ENCODE data around the gene CYTH2.

The CYTH2 gene

GRCh38 chr19:48454150-48454730 lies 14.9 kb upstream of the CYTH2 start:
- DNase-seq (ENCODE audit: low read depth), result no peak

- DNase-seq (ENCODE audit: low read depth), result no peak
Measured at GRCh38 chr19:48455171-48455907, 13.8 kb upstream of the CYTH2 start, which contains the start of gene KCNJ14. KCNJ14 (plus strand) TSS chr19:48455574; CDS start chr19:48461725, 6,151 bp downstream.

- DNase-seq (ENCODE audit: low read depth), result no peak
Measured at GRCh38 chr19:48455908-48456562, 13.1 kb upstream of the CYTH2 start.

GRCh38 chr19:48456864-48457263 lies 12.3 kb upstream of the CYTH2 start:
- DNase-seq (ENCODE audit: low read depth), result no peak

- DNase-seq (ENCODE audit: low read depth), result no peak
Measured at GRCh38 chr19:48458016-48458415, 11.2 kb upstream of the CYTH2 start.

- no peak for DNase-seq (ENCODE audit: low read depth)
Measured at GRCh38 chr19:48461651-48461981, 7.6 kb upstream of the CYTH2 start.

- no peak for DNase-seq (ENCODE audit: low read depth)
Measured at GRCh38 chr19:48461982-48462655, 7.0 kb upstream of the CYTH2 start.

- DNase-seq (ENCODE audit: low read depth), result no peak
Measured at GRCh38 chr19:48465215-48465614, 4.0 kb upstream of the CYTH2 start.

GRCh38 chr19:48466561-48467325 lies 2.4 kb upstream of the CYTH2 start:
- no peak for DNase-seq (ENCODE audit: low read depth)

GRCh38 chr19:48468772-48469288 lies 339 bp upstream of the CYTH2 start:
- peak; percentile 99 for DNase-seq (ENCODE audit: low read depth)

- DNase-seq (ENCODE audit: low read depth), result no peak
Measured at GRCh38 chr19:48469934-48470680, 938 bp downstream of the CYTH2 start.

- DNase-seq (ENCODE audit: low read depth), result no peak
Measured at GRCh38 chr19:48470856-48471255, 1.7 kb downstream of the CYTH2 start.

- no peak for DNase-seq (ENCODE audit: low read depth)
Measured at GRCh38 chr19:48471836-48472235, 2.7 kb downstream of the CYTH2 start.

- DNase-seq (ENCODE audit: low read depth), result no peak
Measured at GRCh38 chr19:48473161-48473966, 4.2 kb downstream of the CYTH2 start.

GRCh38 chr19:48474084-48474592 lies 5.0 kb downstream of the CYTH2 start:
- no peak for DNase-seq (ENCODE audit: low read depth)

- DNase-seq (ENCODE audit: low read depth), result no peak
Measured at GRCh38 chr19:48475369-48476068, 6.3 kb downstream of the CYTH2 start.

- DNase-seq (ENCODE audit: low read depth), result no peak
Measured at GRCh38 chr19:48476176-48476575, 7.0 kb downstream of the CYTH2 start.

- no peak for DNase-seq (ENCODE audit: low read depth)
Measured at GRCh38 chr19:48477067-48477685, 8.0 kb downstream of the CYTH2 start.

Data from stimulated activated CD8-positive, alpha-beta memory T cell treated with anti-CD3 and anti-CD28 coated beads, Interleukin-12 subunit alpha, Interleukin-12 subunit beta, amount 100 ng/mL, for 1 hour (primary cell).